NCI-H2107 treated with DMSO at 0.1 percent for 48 hours (cell line): ENCODE measurements around the gene RASSF4.

Experiments used
- DNase-seq: peaks from one replicate; lab custom pipeline; 2025; ENCODE audit not compliant: unreplicated experiment; lab: John Stamatoyannopoulos, UW

The RASSF4 gene, protein sequence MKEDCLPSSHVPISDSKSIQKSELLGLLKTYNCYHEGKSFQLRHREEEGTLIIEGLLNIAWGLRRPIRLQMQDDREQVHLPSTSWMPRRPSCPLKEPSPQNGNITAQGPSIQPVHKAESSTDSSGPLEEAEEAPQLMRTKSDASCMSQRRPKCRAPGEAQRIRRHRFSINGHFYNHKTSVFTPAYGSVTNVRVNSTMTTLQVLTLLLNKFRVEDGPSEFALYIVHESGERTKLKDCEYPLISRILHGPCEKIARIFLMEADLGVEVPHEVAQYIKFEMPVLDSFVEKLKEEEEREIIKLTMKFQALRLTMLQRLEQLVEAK

DNA sequence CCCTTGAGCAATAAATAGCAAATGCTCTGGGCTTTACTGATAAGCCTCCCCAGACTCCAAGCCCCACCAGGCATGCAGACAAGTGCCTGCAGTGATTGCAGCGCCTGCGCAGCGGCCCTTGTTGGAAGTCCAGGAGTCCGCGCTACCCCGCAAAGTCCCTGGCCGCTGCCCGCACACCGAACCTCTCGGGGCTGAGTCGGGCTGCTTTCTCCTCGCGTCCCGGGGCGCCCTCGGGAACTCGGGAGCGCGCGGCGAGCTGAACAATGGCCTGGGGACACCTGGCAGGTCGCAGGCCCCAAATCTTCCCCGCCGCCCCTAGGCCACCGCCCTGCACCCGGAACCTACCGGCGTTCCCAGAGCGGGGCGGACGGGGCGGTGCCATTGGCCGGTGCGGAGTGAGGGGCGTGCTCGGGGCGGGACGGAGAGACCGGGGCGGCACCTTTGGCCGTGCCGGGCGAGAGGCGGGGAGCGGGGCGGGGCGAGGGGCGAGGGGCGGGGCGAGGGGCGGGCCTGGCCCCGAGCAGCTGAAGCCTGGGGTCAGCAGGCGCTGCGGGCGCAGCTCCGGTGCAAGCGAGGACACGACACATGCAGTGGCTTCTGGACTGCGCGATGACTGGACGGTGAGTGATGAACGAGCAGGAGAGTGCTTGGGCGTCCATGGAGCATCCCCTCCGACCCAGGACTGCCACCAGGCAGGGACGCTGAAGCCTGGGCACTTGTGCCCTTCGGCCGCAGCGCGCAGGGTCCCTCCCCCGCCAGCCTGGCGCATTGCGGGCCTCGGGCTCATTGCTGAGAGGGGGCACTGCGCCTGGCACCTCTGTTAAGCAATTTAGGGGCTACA is at the start of gene RASSF4:
Gene RASSF4 (plus strand): TSS at position 556 of the 841 bp plus-strand sequence. CDS start 10,401 bp downstream, outside the sequence.
- peak; percentile 31 for DNase-seq

DNA sequence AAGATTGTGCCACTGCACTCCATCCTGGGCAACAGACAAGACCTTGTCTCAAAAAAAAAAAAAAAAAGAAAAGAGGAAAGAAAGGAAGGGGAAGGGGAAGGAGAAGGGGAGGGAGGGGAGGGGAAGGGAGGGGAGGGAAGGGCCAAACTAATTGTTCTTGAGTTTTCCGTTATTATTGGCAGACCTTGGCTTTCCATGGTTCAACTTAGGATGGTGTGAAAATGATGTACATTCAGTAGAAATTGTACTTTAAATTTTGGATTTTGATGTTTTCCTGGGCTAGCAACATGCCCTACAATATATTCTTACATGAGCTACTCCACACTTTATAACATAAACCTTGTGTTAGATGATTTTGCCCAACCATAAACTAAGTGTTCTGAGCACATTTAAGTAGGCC is 49.7 kb upstream of the RASSF4 start:
- DNase-seq = no peak

DNA sequence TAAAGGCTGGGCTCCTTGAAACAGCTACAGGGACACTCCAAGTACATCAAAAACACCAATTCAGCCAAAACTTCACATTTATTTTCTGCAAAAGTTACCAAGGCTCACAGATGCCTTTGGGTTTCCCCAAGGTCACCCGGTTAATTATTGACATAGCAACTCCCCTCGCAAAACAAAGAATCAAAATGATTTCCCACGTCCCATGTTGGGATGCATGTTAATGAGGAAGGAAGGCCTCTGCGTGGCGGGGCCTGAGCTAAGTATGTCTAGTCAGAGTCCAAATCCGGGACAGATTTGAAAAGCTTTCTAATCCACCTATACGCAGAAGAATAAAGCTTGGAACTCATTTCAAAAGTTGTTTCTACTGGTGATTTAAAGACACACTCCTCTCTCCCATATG is 49.0 kb upstream of the RASSF4 start:
- DNase-seq = no peak

DNA sequence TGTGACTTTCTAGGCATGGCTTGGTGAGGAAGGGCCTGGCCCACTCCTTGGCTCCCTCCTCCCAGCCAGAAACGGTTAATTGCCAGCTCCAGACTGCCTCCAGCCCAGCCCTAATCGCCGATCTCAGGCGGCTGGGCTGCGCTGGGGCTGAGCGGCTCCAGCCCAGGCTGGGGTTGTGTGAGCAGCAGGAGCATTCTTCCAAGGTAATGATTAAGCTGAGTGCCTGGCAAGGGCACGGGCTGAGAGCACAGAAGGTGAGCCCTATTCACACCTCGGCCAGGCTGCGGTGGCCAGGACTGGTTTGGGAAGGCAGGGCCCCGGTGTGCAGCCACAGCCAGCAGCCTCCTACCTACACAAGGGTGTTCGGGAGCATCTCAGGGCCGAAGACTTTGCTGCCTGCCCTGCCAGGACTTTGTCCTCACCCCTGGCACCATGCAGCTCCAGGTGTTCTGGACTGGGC is 48.5 kb upstream of the RASSF4 start, which contains the start of gene TMEM72:
Gene TMEM72 (plus strand): TSS at position 257 of the 460 bp plus-strand sequence. CDS start 176 bp downstream, at position 433.
- DNase-seq = peak; percentile 9

DNA sequence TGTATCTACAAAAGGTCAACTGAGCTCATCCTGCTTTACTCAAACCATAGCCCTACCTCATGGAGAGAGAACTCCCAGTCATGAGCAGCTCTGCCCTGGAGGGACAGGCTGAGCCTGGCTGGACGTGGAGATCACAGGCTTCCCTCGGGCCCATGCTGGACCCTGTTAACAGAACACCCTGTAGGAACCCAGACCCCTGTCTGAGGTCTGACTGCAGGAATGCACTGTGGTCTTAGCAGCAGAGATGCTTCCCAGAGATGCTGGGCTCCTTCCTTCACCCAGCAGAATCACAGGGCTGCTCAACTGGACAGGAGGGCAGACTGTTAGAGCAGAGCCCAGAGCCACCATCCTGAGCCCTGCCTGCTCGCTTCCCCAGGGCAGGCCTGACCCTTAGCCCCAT is 47.7 kb upstream of the RASSF4 start:
- no peak for DNase-seq

DNA sequence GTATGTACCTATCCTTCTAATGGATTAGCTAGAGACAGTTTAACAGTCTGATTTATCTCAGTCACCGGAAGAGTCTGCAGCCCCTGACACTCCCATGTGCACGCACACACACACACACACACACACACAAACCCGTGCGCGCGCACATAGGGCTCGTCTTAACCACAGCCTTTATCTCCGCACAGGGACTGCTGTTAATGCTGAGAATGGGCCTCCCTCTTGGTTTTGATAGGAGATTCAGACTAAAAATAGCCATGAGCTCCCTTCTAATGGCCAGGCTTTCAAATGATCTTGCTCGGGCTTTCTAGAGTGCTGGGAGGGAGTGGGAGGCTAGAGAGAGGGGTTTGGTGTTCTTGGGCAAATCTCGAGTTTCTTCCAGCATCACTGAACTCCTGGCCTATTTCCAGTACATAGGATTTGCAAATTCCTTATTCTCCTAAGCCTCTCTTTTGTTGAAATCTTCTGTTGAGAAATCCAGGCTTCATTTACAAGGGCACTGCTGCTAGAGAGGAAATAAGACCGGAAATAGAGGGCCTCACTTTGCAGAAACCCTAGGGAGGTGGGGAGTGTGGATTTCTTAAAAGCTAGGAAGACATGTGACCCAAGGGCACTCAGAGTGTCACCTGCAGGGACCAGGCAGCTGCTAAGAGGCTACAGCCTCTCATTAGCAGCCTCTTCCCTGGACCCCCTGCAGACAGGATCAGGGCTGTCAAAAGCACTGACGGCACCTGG is 46.1 kb upstream of the RASSF4 start:
- peak; percentile 45 for DNase-seq

DNA sequence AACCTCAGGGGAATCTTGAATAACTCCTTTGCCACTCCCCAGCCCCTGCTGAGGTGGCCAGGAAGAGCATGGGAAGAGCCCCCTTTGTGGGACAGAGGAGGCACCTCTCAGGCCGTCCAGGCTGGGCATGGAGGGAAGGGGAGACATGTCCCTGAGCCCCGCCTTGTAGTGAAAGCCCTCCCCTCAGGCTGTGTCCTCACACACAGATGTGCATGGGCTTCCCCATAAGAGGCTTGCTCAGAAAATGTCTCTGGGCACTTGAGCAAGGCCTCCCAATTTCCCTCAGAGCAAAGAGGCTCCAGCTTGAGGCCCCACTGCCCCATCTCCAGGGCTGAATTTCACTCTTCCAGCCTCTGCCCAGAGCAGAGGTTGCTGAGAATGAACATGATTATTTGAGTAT is 44.7 kb upstream of the RASSF4 start:
- DNase-seq = no peak

DNA sequence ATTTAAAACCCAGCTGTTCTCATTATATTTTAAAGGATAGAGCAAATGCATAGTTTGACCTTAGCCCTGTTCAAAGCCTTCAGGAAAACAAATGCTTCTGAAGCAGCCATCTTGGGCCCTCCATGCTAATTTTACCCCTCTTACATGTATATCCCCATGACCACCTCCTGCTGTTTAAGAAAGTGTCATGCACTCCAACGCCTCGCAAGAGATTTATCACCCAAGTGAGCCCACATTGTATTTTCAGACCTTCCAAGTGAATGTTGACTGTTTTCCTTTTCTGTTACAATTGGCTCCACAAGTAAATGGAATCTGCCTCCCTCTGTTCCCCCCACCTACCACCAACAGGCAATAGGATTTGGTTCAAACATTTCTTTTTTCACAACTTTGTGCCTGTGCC is 43.2 kb upstream of the RASSF4 start:
- no peak for DNase-seq

DNA sequence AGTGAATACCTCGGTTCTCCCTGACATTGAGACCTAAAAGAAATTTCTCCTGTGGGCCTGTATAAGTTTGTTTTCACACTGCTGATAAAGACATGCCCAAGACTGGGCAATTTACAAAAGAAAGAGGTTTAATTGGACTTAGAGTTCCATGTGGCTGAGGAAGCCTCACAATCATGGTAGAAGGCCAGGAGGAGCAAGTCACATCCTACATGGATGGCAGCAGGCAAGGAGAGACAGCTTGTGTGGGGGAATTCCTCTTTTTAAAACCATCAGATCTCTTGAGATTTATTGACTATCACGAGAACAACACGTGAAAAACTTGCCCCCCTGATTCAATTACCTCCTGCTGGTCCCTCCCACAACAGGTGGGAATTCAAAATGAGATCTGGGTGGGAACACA is 41.8 kb upstream of the RASSF4 start:
- DNase-seq = no peak

DNA sequence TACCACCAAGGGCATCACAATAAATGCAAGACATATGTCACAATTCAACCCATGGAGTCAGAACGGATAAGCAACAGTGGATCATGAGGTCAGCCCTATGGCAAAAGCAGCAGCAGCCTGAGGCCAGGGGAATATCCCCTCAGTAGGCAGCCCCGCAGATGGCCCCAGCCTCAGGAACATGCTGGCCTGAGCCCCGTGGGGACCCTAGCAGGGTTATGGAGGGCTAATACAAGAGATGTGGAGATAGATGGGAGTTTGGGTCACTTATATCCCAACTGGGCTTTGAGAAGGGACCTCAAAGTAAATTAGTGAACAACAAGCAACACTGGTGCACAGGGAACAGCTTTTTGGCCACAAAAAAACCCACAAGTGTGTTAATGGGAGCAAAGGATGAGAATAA is 39.4 kb upstream of the RASSF4 start:
- DNase-seq = no peak

DNA sequence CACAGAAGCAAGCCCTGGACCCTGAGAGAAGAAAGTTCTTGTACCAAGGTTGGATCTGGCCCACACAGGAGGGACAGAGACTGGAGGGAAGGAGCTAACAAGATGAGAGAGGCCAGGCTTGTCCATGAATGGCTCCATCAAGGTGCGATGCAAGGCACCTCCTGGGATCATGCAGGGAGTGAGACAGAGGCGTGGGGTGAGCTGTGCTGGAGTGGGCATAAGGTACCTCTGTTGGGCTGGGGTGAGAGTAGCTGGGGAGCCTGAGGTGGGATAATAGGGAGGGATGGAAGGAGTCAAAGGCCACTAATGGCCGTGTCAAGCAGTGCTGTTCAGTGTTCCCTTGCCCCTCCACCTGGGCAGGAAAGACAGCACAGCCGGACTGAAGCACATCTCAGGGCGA is 38.5 kb upstream of the RASSF4 start:
- DNase-seq = no peak

DNA sequence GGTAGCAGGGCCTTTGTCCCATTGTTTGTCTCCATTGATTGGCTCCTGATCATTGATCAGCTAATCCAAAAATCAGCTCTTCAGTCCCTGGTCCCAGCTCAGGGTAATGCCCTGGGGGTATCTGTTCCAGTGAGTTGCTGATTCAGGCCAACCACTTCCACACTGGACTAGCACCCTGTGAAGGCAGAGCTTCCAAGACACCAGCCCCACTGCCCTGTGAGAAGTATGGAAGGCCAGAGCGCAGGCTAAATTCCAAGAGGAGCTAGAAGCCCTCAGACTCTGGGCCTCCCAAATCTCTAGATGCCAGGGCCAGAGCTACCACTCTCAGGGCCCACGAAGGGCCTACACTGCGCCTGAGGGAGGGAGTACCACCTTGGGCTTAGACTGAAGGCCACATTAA is 38.1 kb upstream of the RASSF4 start:
- no peak for DNase-seq

DNA sequence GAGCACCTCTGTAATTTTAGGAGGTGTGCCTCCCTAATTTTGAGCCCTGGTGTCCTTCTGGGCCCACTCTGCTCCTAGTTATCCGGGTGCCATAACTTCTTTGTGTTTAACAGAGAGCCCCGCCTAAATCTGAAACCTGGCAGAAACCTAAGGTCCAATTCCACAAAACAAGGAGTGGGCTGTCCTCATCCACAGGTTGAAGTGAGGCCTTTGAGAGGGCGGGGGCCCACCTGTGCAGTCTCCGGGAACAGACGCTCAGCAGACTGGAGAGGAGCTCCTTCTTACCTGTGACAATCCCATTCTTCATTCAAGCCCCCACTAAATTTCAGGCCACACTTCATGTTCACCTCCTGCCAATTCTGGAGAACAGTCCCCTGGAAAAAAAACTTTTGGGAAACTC is 37.6 kb upstream of the RASSF4 start:
- no peak for DNase-seq

DNA sequence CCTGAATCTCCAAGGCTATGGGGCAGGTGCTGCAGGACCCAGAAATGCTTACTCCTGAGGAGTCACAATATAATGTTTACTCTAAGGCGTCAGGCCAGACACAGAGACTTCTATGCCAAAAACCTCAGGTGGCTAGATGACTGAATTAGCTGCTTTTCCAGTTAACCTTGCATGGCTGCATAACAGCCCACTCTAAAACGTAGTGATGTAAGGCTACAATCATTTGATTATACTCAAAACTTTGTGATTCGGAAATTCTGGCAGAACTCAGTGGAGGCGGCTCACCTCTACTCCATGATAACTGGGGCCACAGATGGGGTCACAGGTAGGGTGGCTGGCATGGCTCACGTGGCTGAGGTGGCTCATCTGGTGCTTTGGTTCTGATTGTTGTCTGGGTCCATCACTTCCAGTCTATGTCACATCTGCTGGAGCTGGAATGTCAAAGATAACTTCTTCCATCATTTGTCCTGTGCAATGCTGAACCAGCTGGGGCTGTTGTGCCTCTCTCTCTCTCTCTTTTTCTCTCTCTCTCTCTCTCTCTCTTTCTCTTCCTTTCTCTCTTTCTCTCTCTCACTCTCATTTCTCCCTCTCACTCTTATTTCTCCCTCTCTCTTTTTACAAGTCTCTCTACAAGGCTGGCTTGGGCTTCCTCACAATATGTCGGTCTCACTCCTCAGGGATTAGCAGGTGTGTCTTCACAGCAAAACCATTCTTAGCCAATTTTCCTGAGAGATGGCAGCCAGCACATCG is 36.6 kb upstream of the RASSF4 start:
- DNase-seq = no peak

DNA sequence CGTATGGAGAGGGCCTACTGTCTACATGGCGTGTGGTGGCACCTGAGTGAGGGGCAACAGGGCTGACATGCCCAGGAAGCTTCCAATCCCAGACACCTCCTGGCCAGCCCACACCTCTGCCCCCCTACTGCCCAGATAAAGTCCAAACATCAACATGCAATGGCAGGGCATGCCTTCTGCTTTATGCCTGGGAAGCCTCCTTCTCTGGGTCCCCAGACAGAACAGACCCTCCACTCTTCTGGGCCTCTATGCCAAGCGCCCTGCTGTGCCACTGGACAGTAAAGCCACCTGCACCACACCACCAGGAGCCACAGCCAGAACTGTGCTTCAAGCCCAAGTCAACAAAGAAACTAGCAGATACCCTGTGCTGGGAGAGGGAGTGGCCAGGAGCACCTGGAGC is 36.0 kb upstream of the RASSF4 start:
- DNase-seq = no peak

DNA sequence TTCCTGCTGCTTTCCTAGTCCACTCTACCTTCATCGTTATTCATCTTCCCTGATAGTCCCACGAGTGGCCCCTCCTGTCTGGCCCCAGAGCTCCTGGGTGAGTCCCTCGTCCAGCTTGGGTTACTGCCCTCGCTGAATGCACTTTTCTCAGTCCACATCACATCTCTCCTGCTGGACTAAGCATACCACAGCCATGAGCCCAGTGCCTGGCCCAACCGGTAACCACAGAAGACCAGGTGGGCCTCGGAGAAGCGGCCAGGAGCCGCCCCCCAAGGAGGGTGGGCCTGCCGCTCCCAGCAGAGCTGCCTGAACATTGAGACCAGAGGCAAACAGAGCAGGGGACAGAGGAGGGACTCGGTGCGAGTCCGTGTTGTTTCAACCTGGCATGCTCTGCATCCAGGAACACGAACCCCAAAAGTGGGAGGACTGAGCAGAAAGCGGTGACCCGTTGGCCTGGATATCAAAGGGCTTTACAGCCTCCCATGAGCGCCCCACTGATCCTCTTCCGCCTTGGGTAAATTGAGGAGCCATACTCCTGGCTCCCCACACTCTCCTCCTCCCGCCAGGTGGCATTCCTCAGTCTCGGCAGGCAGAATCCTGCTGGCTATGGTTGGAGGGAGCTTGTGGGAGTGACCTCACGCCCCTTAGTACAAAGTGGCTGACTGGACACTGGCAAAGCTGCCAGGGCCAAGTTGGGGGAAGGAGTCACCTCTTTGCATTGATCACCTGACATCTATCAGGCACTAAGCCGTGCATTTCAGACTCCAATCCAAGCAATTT is 35.2 kb upstream of the RASSF4 start:
- no peak for DNase-seq

DNA sequence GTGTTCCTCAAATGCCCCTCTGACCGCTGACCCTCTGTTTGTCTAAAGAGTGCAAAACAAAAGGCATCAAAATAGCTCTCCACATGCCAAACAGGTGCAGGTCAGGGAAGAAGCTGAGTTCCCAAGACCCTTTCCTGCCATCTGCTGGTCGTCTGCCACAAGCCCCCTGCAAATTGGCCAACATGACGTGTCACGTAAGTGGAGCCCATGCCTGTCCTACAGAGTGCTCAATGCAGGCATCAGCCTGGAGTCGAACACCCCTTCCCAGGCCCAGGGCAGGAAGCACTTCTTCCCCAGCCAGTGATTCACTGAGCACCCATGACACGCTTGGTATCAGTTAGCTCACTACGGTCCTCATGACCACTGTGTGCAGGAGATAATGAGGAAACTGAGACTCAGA is 34.4 kb upstream of the RASSF4 start:
- peak; percentile 42 for DNase-seq

DNA sequence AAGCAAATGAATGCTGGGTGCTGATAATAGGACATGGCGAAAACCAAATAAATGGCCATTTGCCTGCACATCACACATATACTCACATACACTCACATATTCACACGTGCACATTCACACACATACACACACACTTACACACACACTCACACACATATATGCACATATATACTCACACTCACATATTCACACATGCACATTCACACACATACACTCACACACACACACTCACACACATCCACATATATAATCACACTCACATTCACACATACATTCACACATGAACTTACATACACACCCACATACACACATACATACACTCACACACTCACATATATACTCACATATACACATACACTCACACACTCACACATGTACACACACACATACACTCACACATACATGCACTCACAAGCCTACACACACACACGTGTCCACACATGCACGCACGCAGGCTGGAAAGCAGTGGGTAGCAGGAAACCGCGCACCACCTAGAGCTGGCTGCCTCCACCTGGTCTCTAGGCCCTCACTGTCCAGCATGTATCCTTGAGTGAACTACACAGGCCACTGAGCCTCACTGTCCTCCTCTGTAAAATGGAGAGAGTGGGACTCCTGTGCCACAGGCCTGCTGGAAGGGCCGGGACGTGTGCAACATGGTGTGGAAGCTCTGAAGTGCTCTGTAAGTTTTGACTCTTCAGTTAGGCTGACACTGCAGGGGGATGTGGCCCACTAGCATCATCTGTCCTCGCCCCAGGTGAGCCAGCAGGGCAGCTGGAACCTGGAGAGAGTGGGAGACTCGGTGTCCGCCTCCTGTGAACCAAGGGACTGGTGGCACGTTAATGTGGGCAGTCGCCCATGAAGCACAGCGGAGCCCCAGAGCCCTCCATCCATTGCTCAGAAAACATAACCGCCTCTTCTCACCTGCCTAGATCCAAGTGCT is 33.5 kb upstream of the RASSF4 start:
- DNase-seq = no peak
